Spinal cord (tissue), 10 donors: ENCODE data around the gene SLC35G6. TPM values are rescaled to one million over a fixed set of nuclear protein-coding genes. Genes with fewer than 3 reads are reported as not detected.

Experiments
- DNase-seq, 6 donors: peaks; one replicate each; pipeline versions ENCODE4 v3.0.0 to v3.0.0-alpha.2; 2013 to 2015; ENCODE audit warnings: low spot score in 6 of 6, low read depth in 4 of 6
- H3K27ac ChIP-seq: one replicate; pipeline ENCODE4 v1.5.1; 2013; ENCODE audit warnings: low read depth, low read length, control low read depth
- H3K27me3 ChIP-seq: one replicate; pipeline ENCODE4 v1.6.1; 2013; ENCODE audit warnings: low read length; ENCODE audit not compliant: control insufficient read depth, insufficient read depth
- H3K36me3 ChIP-seq: one replicate; pipeline ENCODE4 v1.6.1; 2013; ENCODE audit warnings: low read length; ENCODE audit not compliant: control insufficient read depth, insufficient read depth
- H3K4me1 ChIP-seq: one replicate; pipeline ENCODE4 v1.6.1; 2013; ENCODE audit warnings: low read length; ENCODE audit not compliant: control insufficient read depth, insufficient read depth
- H3K4me3 ChIP-seq: one replicate; pipeline ENCODE4 v1.5.1; 2013; ENCODE audit warnings: low read depth, low read length, control low read depth
- H3K9me3 ChIP-seq: one replicate; pipeline ENCODE4 v1.6.1; 2013; ENCODE audit warnings: low read length; ENCODE audit not compliant: control insufficient read depth, insufficient read depth
- WGBS: methylation state at CpG from one replicate; pipeline ENCODE4 v1.1.5; 2013; ENCODE audit warnings: missing lambda C conversion rate; ENCODE audit not compliant: insufficient coverage; 5-methylcytosine and 5-hydroxymethylcytosine counted together
- polyA plus RNA-seq, 2 donors: library from polyadenylated mRNA; unstranded; fragments of 120-200 nt; gene quantifications; one replicate each; pipeline ENCODE4 v1.2.1, GENCODE V29; 2013; ENCODE audit not compliant: insufficient read length in 2 of 2
- total RNA-seq, 2 donors: library from RNA; depleted of rRNA in 1 of 2; stranded (reverse); fragments of 120-200 nt in 1 of 2; fragments of >200 nt in 1 of 2; gene quantifications; one replicate each; pipeline versions ENCODE4 v1.2.3 to v1.2.4, GENCODE V29; 2013 to 2014
- donor health status: healthy.

The SLC35G6 gene
- total and polyA plus RNA-seq, 4 donors, result 0.40 to 1.4 TPM; not detected in 2

DNA sequence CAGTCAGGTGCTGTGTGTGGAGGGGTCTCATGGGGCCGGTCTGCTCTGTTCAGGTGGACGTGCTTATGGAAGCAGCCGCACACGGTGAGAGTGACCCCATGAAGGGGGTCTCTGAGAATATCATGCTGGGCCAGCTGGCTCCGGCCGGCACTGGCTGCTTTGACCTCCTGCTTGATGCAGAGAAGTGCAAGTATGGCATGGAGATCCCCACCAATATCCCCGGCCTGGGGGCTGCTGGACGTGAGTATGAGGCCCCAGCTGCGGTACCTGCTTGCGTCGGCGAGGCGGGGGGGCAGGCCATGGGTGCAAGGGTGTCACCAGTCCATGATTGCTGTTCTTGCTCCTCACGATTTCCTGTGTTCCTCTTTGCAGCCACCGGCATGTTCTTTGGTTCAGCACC is 30.9 kb downstream of the SLC35G6 start:
- Histone ChIP-seq H3K9me3 (no peaks in the 10 kb centered on the region), H3K4me1 (no peaks in the 10 kb centered on the region), H3K4me3 (no peak overlapping the region), H3K36me3 (peaks cover 80% of the 10 kb centered on the region), H3K27me3 (no peaks in the 10 kb centered on the region), H3K27ac (no peak overlapping the region)
- WGBS, result 97% methylated on average over 15 of the region's 15 CpGs
- no peak for DNase-seq

- H3K36me3 ChIP-seq, result peaks cover 72% of the 10 kb centered on the region
- WGBS, result 96% methylated on average over 20 of the region's 20 CpGs
- no peaks in the 10 kb centered on the region for H3K9me3 ChIP-seq
- H3K4me3 ChIP-seq, result no peak overlapping the region
- no peak for DNase-seq
- no peaks in the 10 kb centered on the region for H3K4me1 ChIP-seq
- no peak overlapping the region for H3K27ac ChIP-seq
- no peaks in the 10 kb centered on the region for H3K27me3 ChIP-seq
Measured at GRCh38 chr17:7512824-7513540, 31.7 kb downstream of the SLC35G6 start.

GRCh38 chr17:7513850-7514419 is 32.7 kb downstream of the SLC35G6 start:
- no peak overlapping the region for H3K4me3 ChIP-seq
- H3K36me3 ChIP-seq, result peaks cover 63% of the 10 kb centered on the region
- no peaks in the 10 kb centered on the region for H3K4me1 ChIP-seq
- H3K27ac ChIP-seq, result no peak overlapping the region
- WGBS, result 81% methylated on average over 17 of the region's 17 CpGs
- H3K27me3 ChIP-seq, result no peaks in the 10 kb centered on the region
- H3K9me3 ChIP-seq, result no peaks in the 10 kb centered on the region
- DNase-seq, result no peak

DNA sequence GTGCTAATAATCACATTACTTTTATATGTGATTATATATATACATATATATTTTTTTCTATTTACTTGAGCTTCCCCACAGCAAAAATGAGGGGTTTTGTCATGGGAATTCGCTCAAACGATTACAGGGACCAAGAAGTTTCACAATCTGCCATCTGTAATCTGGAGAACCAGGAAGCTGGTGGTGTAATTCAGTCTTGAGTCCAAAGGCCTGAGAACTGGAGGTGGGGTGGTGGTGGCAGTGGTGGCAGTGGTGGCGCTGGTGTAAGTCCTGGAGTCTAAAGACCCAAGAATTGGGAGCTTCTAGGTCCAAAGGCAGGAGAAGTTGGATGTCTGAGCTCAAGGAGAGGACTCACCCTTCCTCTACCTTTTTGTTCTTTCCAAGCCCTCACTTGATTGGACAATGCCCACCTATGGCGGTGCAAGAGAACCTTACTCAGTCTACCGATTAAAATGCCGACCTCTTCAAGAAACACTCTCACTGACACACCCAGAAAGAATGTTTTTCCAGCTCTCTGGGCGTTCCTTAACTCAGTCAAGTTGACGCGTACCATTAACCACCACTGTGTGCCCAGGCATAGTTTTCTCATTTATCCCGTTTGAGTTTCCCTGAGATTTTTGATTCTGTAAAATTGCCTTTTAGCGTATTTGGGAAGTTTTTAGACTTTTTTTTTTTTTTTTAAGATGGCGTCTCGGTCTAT is 34.8 kb downstream of the SLC35G6 start:
- 98% methylated on average over 7 of the region's 13 CpGs for WGBS

DNA sequence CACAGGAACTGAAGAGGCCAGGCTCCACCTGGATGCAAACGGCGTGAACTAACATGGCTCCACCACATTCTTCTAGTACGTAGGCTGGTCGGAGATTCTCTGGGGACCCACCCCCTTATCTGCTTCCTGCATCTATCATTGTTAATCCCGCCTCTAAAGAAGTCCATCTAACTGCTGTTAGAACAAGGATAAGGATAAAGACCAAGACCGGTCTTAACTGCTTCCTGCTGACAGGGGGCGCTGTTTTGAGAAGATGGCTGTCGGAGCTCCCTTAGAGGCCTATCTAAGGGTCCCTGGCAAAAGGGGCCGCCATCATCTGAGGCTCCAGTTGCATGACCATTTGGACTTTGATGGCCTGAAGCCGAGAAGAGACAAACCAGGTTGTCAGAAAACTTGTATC is 41.8 kb downstream of the SLC35G6 start:
- H3K27ac ChIP-seq, result no peak overlapping the region
- 50% methylated on average over 9 of the region's 10 CpGs for WGBS
- H3K9me3 ChIP-seq, result no peaks in the 10 kb centered on the region
- no peak overlapping the region for H3K4me3 ChIP-seq
- no peak for DNase-seq
- no peaks in the 10 kb centered on the region for H3K36me3 ChIP-seq
- H3K27me3 ChIP-seq, result no peaks in the 10 kb centered on the region
- H3K4me1 ChIP-seq, result no peaks in the 10 kb centered on the region

More for the DNA sequence above, 34.8 kb downstream of the SLC35G6 start:
- Histone ChIP-seq H3K4me1 (no peaks in the 10 kb centered on the region), H3K9me3 (no peaks in the 10 kb centered on the region), H3K27me3 (no peaks in the 10 kb centered on the region), H3K36me3 (peaks cover 42% of the 10 kb centered on the region), H3K27ac (no peak overlapping the region), H3K4me3 (no peak overlapping the region)
- DNase-seq, result no peak

- H3K36me3 ChIP-seq, result no peaks in the 10 kb centered on the region
- DNase-seq, result no peak
- H3K4me3 ChIP-seq, result no peak overlapping the region
- no peaks in the 10 kb centered on the region for H3K4me1 ChIP-seq
- H3K27ac ChIP-seq, result no peak overlapping the region
- H3K9me3 ChIP-seq, result peaks cover 2% of the 10 kb centered on the region
- no peaks in the 10 kb centered on the region for H3K27me3 ChIP-seq
Measured at GRCh38 chr17:7528842-7529241, 47.6 kb downstream of the SLC35G6 start.

DNA sequence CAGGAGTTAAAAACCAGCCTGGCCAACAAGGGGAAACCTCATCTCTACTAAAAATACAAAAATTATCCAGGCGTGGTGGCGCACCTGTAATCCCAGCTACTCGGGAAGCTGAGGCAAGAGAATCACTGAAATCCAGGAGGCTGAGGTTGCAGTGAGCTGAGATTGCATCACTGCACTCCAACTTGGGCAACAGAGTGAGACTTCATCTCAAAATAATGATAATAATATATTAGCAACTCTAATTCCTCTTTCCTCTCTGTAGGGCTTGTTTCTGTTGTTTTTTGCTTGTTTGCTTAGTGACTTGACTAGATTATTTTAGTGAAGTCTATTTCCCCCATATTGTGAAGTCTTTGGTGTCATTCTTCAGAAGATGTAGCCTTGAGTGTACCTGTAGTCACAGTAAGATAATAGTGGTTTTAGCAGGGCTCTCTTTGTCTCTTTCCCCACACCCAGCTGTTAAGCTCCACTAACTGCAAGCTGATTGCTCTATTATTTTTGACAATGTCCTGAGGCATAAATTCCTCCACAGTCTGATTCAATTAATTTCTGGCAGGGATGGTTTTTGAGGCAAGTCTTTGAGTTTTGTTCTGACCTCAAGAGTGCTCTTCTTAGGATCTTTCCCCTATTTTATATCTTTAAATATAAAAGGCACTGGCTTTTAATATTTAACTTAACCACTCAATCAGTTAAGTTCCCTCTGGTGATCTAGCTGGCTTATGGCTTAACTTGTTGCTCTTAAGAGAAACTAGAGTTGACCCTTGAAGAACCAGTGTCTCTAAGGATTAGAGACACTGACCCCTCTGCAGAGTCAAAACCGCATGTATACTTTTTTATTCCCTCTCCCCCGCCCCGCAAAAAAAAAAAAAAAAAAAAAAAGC is 49.0 kb downstream of the SLC35G6 start:
- WGBS, result 100% methylated on average over 3 of the region's 6 CpGs
- Histone ChIP-seq H3K27ac (no peak overlapping the region), H3K9me3 (peaks cover 2% of the 10 kb centered on the region)

More for the DNA sequence above, 49.0 kb downstream of the SLC35G6 start:
- Histone ChIP-seq H3K27me3 (no peaks in the 10 kb centered on the region), H3K4me1 (no peaks in the 10 kb centered on the region), H3K36me3 (no peaks in the 10 kb centered on the region), H3K4me3 (no peak overlapping the region)
- DNase-seq, result no peak

Other genes starting within 250 kb of the SLC35G6 start
Only the 30 nearest of the 40 such genes appear.
- gene SLC2A4, start 199.7 kb upstream of the SLC35G6 start, total RNA-seq, result 1 to 10 TPM in 1 of 2 donors, under 1 TPM in 1; 0.59 to 1.9 TPM
- gene SLC2A4, start 199.7 kb upstream of the SLC35G6 start, polyA plus RNA-seq, result under 1 TPM; 0.48 to 0.78 TPM
- 1 to 10 TPM in 1 of 2 donors, under 1 TPM in 1; 0.50 to 1.0 TPM for gene YBX2, start 186.8 kb upstream of the SLC35G6 start, total RNA-seq
- gene YBX2, start 186.8 kb upstream of the SLC35G6 start, polyA plus RNA-seq, result 1 to 10 TPM; 4.2 to 6.9 TPM
- gene EIF5A, start 173.8 kb upstream of the SLC35G6 start, total RNA-seq, result 100 to 1,000 TPM; 146 to 202 TPM
- gene EIF5A, start 173.8 kb upstream of the SLC35G6 start, polyA plus RNA-seq, result 100 to 1,000 TPM; 366 to 375 TPM
- 10 to 100 TPM; 19.2 to 65.5 TPM for gene GPS2, start 166.1 kb upstream of the SLC35G6 start, total RNA-seq
- 10 to 100 TPM; 98.3 to 99.4 TPM for gene GPS2, start 166.1 kb upstream of the SLC35G6 start, polyA plus RNA-seq
- 10 to 100 TPM; 28.6 TPM for gene NEURL4, start 152.1 kb upstream of the SLC35G6 start, total RNA-seq
- gene NEURL4, start 152.1 kb upstream of the SLC35G6 start, polyA plus RNA-seq, result 10 to 100 TPM; 43.9 to 56.4 TPM
- gene ACAP1, start 144.9 kb upstream of the SLC35G6 start, total RNA-seq, result 10 to 100 TPM in 1 of 2 donors, 1 to 10 TPM in 1; 4.6 to 13.7 TPM
- 10 to 100 TPM; 13.8 to 18.1 TPM for gene ACAP1, start 144.9 kb upstream of the SLC35G6 start, polyA plus RNA-seq
- gene KCTD11, start 129.3 kb upstream of the SLC35G6 start, total RNA-seq, result 10 to 100 TPM in 1 of 2 donors, 1 to 10 TPM in 1; 5.6 to 10.4 TPM
- gene KCTD11, start 129.3 kb upstream of the SLC35G6 start, polyA plus RNA-seq, result 10 to 100 TPM; 12.6 to 13.5 TPM
- gene TMEM95, start 126.3 kb upstream of the SLC35G6 start, total RNA-seq, result not detected
- gene TMEM95, start 126.3 kb upstream of the SLC35G6 start, polyA plus RNA-seq, result not detected
- 1 to 10 TPM in 1 of 2 donors, under 1 TPM in 1; 0.79 to 1.5 TPM for gene TNK1, start 100.4 kb upstream of the SLC35G6 start, total RNA-seq
- gene TNK1, start 100.4 kb upstream of the SLC35G6 start, polyA plus RNA-seq, result 1 to 10 TPM; 3.4 to 4.6 TPM
- gene PLSCR3, start 86.9 kb upstream of the SLC35G6 start, total RNA-seq, result 10 to 100 TPM in 1 of 2 donors, 1 to 10 TPM in 1; 8.0 to 21.7 TPM
- 10 to 100 TPM; 29.3 to 38.8 TPM for gene PLSCR3, start 86.9 kb upstream of the SLC35G6 start, polyA plus RNA-seq
- 100 to 1,000 TPM in 1 of 2 donors, 10 to 100 TPM in 1; 70.9 to 130 TPM for gene TMEM256, start 77.3 kb upstream of the SLC35G6 start, total RNA-seq
- 10 to 100 TPM; 48.6 to 54.7 TPM for gene TMEM256, start 77.3 kb upstream of the SLC35G6 start, polyA plus RNA-seq
- 10 to 100 TPM; 21.5 to 25.3 TPM for gene NLGN2, start 73.6 kb upstream of the SLC35G6 start, total RNA-seq
- 100 to 1,000 TPM; 196 to 210 TPM for gene NLGN2, start 73.6 kb upstream of the SLC35G6 start, polyA plus RNA-seq
- gene SPEM1, start 61.1 kb upstream of the SLC35G6 start, total RNA-seq, result not detected
- gene SPEM1, start 61.1 kb upstream of the SLC35G6 start, polyA plus RNA-seq, result under 1 TPM in 1 of 2 donors, not detected in 1; 0.29 TPM
- gene SPEM2, start 55.8 kb upstream of the SLC35G6 start, total RNA-seq, result not detected
- gene SPEM2, start 55.8 kb upstream of the SLC35G6 start, polyA plus RNA-seq, result under 1 TPM; 0.23 to 0.67 TPM
- gene SPEM3, start 52.6 kb upstream of the SLC35G6 start, total RNA-seq, result not detected
- under 1 TPM in 1 of 2 donors, not detected in 1; 0.05 TPM for gene SPEM3, start 52.6 kb upstream of the SLC35G6 start, polyA plus RNA-seq
- gene TMEM102, start 46.0 kb upstream of the SLC35G6 start, total RNA-seq, result 1 to 10 TPM in 1 of 2 donors, under 1 TPM in 1; 0.69 to 1.3 TPM
- 1 to 10 TPM; 2.1 to 2.4 TPM for gene TMEM102, start 46.0 kb upstream of the SLC35G6 start, polyA plus RNA-seq
- 10 to 100 TPM; 11.2 to 25.7 TPM for gene FGF11, start 41.9 kb upstream of the SLC35G6 start, total RNA-seq
- gene FGF11, start 41.9 kb upstream of the SLC35G6 start, polyA plus RNA-seq, result 10 to 100 TPM; 32.8 to 42.2 TPM
- gene CHRNB1, start 36.4 kb upstream of the SLC35G6 start, total RNA-seq, result 10 to 100 TPM; 19.1 to 25.9 TPM
- 10 to 100 TPM; 20.9 TPM for gene CHRNB1, start 36.4 kb upstream of the SLC35G6 start, polyA plus RNA-seq
- 10 to 100 TPM; 19.8 to 32.6 TPM for gene ZBTB4, start 1.8 kb upstream of the SLC35G6 start, total RNA-seq
- gene ZBTB4, start 1.8 kb upstream of the SLC35G6 start, polyA plus RNA-seq, result 10 to 100 TPM; 59.6 to 60.6 TPM
- 10 to 100 TPM; 50.3 to 61.9 TPM for gene POLR2A, start 2.9 kb downstream of the SLC35G6 start, total RNA-seq
- 10 to 100 TPM; 90.9 to 92.7 TPM for gene POLR2A, start 2.9 kb downstream of the SLC35G6 start, polyA plus RNA-seq
- 10 to 100 TPM in 1 of 2 donors, 1 to 10 TPM in 1; 5.6 to 15.5 TPM for gene TNFSF12, start 67.6 kb downstream of the SLC35G6 start, total RNA-seq
- 10 to 100 TPM; 23.5 to 31.4 TPM for gene TNFSF12, start 67.6 kb downstream of the SLC35G6 start, polyA plus RNA-seq
- 1 to 10 TPM; 1.8 to 4.9 TPM for gene TNFSF13, start 77.3 kb downstream of the SLC35G6 start, total RNA-seq
- 1 to 10 TPM; 4.2 to 4.5 TPM for gene TNFSF13, start 77.3 kb downstream of the SLC35G6 start, polyA plus RNA-seq
- 10 to 100 TPM; 50.1 to 71.5 TPM for gene SENP3, start 80.5 kb downstream of the SLC35G6 start, total RNA-seq
- 10 to 100 TPM; 64.2 TPM for gene SENP3, start 80.5 kb downstream of the SLC35G6 start, polyA plus RNA-seq
- gene CD68, start 98.2 kb downstream of the SLC35G6 start, total RNA-seq, result 10 to 100 TPM; 13.3 to 44.6 TPM
- gene CD68, start 98.2 kb downstream of the SLC35G6 start, polyA plus RNA-seq, result 10 to 100 TPM; 48.9 to 52.1 TPM
- 10 to 100 TPM; 41.2 to 77.3 TPM for gene MPDU1, start 102.4 kb downstream of the SLC35G6 start, total RNA-seq
- gene MPDU1, start 102.4 kb downstream of the SLC35G6 start, polyA plus RNA-seq, result 10 to 100 TPM; 92.6 to 96.7 TPM
- gene SOX15, start 108.6 kb downstream of the SLC35G6 start, total RNA-seq, result 1 to 10 TPM; 1.2 to 6.8 TPM
- gene SOX15, start 108.6 kb downstream of the SLC35G6 start, polyA plus RNA-seq, result 10 to 100 TPM; 15.2 to 17.2 TPM
- gene FXR2, start 133.5 kb downstream of the SLC35G6 start, total RNA-seq, result 10 to 100 TPM; 35.4 to 59.3 TPM
- 10 to 100 TPM; 54.1 to 66.8 TPM for gene FXR2, start 133.5 kb downstream of the SLC35G6 start, polyA plus RNA-seq
- 100 to 1,000 TPM in 1 of 2 donors, 10 to 100 TPM in 1; 33.5 to 124 TPM for gene SAT2, start 146.4 kb downstream of the SLC35G6 start, total RNA-seq
- gene SAT2, start 146.4 kb downstream of the SLC35G6 start, polyA plus RNA-seq, result 100 to 1,000 TPM in 1 of 2 donors, 10 to 100 TPM in 1; 97.8 to 108 TPM
- 1 to 10 TPM in 1 of 2 donors, under 1 TPM in 1; 0.20 to 1.5 TPM for gene SHBG, start 148.7 kb downstream of the SLC35G6 start, total RNA-seq
- 1 to 10 TPM; 1.0 to 2.7 TPM for gene SHBG, start 148.7 kb downstream of the SLC35G6 start, polyA plus RNA-seq
- 10 to 100 TPM; 29.1 to 46.7 TPM for gene ATP1B2, start 169.5 kb downstream of the SLC35G6 start, total RNA-seq
- gene ATP1B2, start 169.5 kb downstream of the SLC35G6 start, polyA plus RNA-seq, result 100 to 1,000 TPM; 301 to 332 TPM